Right renal cortex interstitium (tissue), 3 donors: ENCODE measurements around the gene VKORC1L1. TPM values are rescaled to one million over a fixed set of nuclear protein-coding genes. Genes with fewer than 3 reads are reported as not detected.
"Not testable (repeated sequence)": the region's sequence is repeated elsewhere in the genome, so short reads cannot be mapped to it uniquely, and the experiment has no call there.

Experiments used
- DNase-seq, 3 donors: peaks; one replicate each; pipeline ENCODE4 v3.0.0-alpha.2; 2013; ENCODE audit warnings: low read depth in 3 of 3, low spot score in 2 of 3
- polyA plus RNA-seq, 3 donors: library from polyadenylated mRNA; unstranded; fragments of 120-200 nt; gene quantifications; one replicate each; pipeline ENCODE4 v1.2.1, GENCODE V29; 2013; ENCODE audit not compliant: insufficient read length in 3 of 3

The VKORC1L1 gene
- polyA plus RNA-seq, 3 donors, result 28.4 to 30.0 (median 29.0) TPM

DNA sequence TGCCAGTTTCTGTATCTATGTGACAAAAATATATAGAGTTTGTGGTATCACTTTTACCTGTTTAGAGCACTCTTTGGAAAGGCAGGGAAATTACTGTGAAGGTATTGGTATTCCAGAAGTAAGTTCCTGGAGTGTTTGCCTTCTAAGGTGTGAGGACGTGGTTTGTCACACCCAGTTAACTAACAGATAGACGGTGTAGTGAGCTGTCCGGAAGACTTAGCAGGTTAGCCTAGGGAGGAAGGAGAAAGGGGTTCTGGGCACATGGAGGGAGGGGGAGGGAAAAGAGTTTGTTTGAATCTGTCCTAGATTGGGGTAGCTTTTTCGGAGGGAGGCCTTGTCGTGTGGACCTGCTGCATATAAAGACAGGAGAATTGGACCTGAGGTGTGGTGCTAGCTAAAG, 7.4 kb downstream of the VKORC1L1 start:
- DNase-seq, result not testable (repeated sequence)

DNA sequence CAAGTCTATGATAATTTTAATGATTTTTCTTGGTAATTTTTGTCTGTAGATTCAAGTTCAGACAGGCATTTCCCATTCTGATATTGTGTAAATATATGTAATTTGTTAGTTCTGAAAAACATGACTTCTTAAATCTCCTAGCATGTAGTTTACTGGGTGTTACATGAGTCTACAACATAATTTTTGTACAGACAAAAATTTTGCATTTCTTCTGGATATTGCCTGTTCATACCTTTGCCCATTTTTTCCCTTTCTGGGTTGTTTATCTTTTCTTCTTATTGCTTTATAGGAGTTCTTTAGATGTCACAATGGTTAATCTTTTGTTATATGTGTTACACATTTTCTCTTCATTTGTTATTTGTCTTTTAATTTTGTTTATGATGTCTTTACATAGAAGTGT, 12.1 kb downstream of the VKORC1L1 start:
- DNase-seq, result not testable (repeated sequence)

DNA sequence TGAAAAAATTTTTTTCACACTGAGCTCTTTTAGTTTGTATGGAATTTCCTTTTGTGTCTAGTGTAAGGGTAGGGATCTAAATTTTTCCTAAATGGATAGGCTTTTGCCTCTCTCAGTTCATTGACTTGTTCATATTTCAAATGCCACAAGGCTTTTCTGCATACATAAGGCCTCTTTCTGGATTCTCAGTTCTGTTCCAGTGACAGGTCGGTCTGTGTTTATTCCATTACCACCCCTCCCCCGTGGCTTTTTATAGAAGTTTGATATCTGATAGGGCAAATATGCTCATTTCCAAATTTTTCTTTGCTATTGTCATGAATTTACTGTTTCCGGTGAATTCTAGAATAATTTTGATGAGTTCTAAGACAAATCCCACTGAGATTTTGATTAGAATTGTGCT, 12.7 kb downstream of the VKORC1L1 start:
- not testable (repeated sequence) for DNase-seq

GRCh38 chr7:65888434-65889156, 15.7 kb downstream of the VKORC1L1 start:
- not testable (repeated sequence) for DNase-seq

- DNase-seq, result not testable (repeated sequence)
Observed at GRCh38 chr7:65889722-65890121, 16.8 kb downstream of the VKORC1L1 start.

DNA sequence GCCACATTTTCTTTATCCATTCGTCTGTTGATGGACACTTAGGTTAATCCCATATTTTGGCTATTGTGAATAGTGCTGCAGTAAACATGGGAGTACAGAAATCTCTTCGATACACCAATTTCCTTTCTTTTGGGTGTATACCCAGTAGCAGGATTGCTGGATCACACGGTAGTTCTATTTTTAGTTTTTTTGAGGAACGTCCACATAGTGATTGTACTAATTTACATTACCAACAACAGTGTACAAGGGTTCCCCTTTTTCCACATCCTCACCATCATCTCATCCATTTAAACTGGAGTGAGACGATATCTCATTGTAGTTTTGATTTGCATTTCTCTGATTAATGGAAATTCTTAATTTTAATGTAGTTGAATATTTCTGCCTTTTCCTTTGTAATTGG, 19.3 kb downstream of the VKORC1L1 start:
- no peak for DNase-seq

- DNase-seq, result no peak
Observed at GRCh38 chr7:65892835-65893234, 20.0 kb downstream of the VKORC1L1 start.

- no peak for DNase-seq
Observed at GRCh38 chr7:65896279-65896870, 23.5 kb downstream of the VKORC1L1 start.

- not testable (repeated sequence) for DNase-seq
Observed at GRCh38 chr7:65897289-65897688, 24.4 kb downstream of the VKORC1L1 start.

DNA sequence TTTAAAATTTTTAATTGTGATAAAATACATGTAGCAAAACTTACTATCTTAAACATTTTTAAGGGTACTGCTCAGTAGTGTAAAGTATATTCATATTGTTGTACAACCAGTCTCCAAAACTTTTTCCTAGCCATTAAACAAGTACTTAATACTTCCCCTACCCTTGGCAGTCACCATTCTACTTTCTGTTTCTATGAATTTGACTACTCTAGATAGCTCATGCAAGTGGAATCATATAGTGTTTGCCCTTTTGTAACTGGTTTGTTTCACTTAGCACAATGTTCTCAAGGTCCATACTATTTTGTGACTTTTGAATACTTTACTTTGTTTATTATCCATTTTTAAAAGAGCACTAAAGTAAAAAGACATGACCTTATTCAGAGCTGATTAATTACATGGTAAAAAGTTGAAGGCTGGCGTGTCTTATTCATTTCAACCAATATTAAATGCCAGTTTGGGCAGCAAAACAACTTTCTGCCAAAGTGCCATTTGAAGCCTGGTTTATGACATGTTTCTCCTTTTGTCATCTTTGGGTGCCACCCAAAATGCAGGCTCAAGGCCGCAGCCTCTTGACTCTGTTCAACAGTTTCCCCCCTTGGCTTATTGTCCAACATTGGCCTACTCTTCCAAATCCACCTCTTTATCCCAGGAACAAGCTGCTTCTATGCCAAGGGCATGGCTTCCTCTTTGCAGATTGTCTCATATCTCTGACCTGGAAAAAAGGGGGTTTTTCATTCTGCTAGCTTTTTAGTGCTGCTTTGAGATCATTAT, 26.0 kb downstream of the VKORC1L1 start:
- not testable (repeated sequence) for DNase-seq

DNA sequence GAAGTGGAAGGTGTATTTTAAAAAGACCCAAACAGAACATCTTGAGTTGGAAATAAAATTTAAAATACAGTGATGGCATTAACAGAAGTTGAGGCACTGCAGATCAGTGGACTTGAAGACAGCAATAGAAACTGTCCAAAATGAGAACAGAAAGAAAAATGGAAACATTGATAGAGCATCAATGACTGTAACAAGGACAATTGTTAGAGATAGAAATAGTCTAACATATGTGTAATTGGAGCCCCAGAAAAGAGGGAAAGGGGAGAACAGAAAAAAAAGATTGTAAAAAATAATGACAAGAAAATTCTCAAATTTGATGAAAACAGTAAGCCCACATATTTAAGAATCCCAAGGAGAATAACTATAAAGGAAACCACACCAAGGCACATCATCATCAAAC, 29.4 kb downstream of the VKORC1L1 start:
- DNase-seq, result no peak

- DNase-seq, result no peak
Observed at GRCh38 chr7:65907501-65908198, 34.8 kb downstream of the VKORC1L1 start.

GRCh38 chr7:65910237-65910636, 37.4 kb downstream of the VKORC1L1 start:
- DNase-seq, result no peak

DNA sequence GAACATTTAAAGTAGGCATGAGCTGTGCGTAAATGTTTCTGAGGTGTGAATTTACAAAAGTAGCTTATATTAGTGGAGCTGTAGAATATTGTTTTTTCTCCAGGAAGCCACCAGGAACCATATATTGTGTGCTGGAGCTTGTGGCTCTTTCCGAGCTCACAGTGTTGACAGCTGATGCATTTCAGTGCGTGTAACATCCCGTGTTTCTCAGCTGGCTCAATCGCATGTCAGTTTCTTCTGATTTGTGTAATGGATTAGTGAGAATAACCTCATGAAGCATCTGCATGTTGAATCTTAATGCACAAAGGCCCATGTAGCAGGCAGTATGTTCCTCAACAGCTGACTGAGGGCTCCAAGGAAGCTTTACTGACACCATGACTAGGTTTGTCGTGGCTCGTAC, 39.4 kb downstream of the VKORC1L1 start:
- no peak for DNase-seq

GRCh38 chr7:65915921-65916657, 43.2 kb downstream of the VKORC1L1 start:
- no peak for DNase-seq

- no peak for DNase-seq
Observed at GRCh38 chr7:65923316-65923715, 50.4 kb downstream of the VKORC1L1 start.

DNA sequence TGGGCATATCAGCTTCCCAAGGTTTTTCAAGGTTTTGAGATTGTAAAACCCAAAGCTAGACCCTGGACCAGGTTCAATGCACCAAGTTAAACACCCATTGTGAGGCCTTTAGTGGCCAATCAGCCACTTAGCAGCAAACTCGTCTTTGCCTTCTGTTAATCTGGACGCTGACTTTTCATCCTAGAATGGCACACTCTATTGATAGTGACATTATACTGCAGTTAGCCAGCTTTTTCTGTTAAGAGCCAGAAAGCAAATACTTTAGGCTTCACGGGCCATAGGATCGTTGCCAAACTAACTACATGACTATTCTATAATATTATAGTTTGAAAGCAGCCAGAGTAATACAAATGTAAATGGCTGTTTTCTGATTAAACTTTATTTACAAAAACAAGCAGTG, 51.3 kb downstream of the VKORC1L1 start:
- no peak for DNase-seq

DNA sequence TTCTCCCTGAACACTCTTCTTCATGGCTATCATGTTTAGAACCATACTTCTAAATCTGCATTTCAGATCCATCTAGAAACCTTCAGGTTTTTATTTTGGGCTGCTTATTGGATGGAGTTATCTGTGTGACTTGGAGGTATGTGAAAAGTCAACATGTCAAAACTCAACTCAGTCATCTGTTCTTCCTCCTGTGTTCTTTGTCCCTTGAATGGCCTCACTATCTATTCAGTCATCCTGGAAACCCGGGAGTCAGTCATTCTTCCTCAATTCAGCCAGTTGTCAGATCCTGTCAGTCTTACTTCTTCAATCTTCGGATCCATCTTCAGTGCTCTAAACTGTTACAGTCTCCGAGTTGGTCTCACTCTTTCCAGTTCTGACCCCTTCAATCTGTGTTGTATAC, 52.2 kb downstream of the VKORC1L1 start:
- no peak for DNase-seq

GRCh38 chr7:65926588-65926987, 53.7 kb downstream of the VKORC1L1 start:
- no peak for DNase-seq
